Measurements from ENCODE around the gene SCN5A. TPM values are rescaled to one million over a fixed set of nuclear protein-coding genes. Genes with fewer than 3 reads are reported as not detected.

SCN5A gene
- total RNA-seq, 2 experiments from 2014 or later = 0.20 to 0.52 TPM

DNA sequence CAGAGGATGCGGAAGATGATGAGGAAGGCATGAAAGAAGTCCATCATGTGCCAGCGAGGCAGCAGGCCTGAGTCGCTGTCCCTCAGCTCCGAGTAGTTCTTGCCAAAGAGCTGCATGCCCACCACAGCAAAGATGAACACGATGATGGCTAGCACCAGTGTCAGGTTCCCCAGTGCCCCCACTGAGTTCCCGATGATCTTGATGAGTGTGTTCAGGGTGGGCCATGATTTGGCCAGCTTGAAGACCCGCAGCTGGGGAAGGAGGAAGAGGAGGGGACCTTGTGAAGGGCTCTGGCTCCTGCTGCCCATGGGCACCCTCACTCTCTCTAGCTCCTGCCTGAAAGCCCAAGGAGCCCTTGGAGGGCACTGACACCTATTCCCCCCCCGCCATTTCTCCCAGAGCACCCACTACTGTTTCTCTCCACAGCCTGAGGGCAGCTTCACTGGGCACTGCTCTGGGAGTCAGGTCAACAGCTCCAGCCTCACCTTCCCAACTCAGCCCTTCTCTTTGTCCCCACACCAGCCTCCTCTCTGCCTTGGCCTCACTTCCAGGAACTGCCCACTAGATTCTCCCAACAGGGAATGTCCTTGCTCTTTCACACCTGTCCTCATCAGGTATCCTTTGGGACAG, 63.6 kb downstream of the SCN5A start:
- TF ChIP-seq, protein P1, sequence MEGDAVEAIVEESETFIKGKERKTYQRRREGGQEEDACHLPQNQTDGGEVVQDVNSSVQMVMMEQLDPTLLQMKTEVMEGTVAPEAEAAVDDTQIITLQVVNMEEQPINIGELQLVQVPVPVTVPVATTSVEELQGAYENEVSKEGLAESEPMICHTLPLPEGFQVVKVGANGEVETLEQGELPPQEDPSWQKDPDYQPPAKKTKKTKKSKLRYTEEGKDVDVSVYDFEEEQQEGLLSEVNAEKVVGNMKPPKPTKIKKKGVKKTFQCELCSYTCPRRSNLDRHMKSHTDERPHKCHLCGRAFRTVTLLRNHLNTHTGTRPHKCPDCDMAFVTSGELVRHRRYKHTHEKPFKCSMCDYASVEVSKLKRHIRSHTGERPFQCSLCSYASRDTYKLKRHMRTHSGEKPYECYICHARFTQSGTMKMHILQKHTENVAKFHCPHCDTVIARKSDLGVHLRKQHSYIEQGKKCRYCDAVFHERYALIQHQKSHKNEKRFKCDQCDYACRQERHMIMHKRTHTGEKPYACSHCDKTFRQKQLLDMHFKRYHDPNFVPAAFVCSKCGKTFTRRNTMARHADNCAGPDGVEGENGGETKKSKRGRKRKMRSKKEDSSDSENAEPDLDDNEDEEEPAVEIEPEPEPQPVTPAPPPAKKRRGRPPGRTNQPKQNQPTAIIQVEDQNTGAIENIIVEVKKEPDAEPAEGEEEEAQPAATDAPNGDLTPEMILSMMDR (IDR thresholded peaks at IDR 0.05) = no peak
- no peak overlapping the region for H3K27ac Mint-ChIP-seq
- ATAC-seq (no peak), DNase-seq (no peak)
- H3K9me3 Mint-ChIP-seq = no peaks in the 10 kb centered on the region
- no peaks in the 10 kb centered on the region for H3K4me1 Mint-ChIP-seq (ENCODE audit: low read depth)
- no peaks in the 10 kb centered on the region for H3K36me3 Mint-ChIP-seq (ENCODE audit: low read depth)
- POLR2A ChIA-PET = no interaction called here
- H3K27me3 Mint-ChIP-seq = no peaks in the 10 kb centered on the region
- CTCF ChIA-PET = interaction anchor here (1.5 to 1.6 kb wide), 2 partner anchors 64 to 65 kb away, joined by 4 read pairs; no protein-coding TSS in a partner anchor
- intact Hi-C loops (cut with micrococcal nuclease) = no loop called here
- H3K4me3 Mint-ChIP-seq = no peak overlapping the region

DNA sequence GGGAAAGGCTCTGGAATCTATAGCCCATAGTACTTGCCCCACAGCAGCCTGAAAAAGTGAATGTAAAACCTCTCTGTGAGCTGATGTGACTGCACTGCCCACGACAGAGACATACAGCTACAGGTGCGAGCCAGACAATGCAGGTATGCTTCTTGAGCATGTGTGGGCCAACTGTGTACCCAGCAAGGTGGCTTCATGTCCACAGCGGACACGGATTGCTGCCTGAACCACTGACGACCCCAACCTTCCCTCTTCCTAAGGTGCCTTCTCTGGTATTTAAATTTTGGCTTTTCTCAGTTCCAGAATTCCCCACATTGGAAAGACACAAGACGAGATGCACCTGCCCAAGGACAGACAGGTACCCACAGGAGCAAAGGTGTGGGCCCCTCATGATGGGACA, 65.8 kb downstream of the SCN5A start:
- ATAC-seq (no peak), DNase-seq (no peak)
- no peaks in the 10 kb centered on the region for H3K27me3 Mint-ChIP-seq
- CTCF ChIA-PET = no interaction called here
- POLR2A ChIA-PET = no interaction called here
- H3K36me3 Mint-ChIP-seq (ENCODE audit: low read depth) = no peaks in the 10 kb centered on the region
- H3K4me3 Mint-ChIP-seq = no peak overlapping the region
- no peaks in the 10 kb centered on the region for H3K4me1 Mint-ChIP-seq (ENCODE audit: low read depth)
- TF ChIP-seq, protein P1 (IDR thresholded peaks at IDR 0.05) = no peak
- H3K27ac Mint-ChIP-seq = no peak overlapping the region
- intact Hi-C loops (cut with micrococcal nuclease) = no loop called here
- H3K9me3 Mint-ChIP-seq = no peaks in the 10 kb centered on the region

DNA sequence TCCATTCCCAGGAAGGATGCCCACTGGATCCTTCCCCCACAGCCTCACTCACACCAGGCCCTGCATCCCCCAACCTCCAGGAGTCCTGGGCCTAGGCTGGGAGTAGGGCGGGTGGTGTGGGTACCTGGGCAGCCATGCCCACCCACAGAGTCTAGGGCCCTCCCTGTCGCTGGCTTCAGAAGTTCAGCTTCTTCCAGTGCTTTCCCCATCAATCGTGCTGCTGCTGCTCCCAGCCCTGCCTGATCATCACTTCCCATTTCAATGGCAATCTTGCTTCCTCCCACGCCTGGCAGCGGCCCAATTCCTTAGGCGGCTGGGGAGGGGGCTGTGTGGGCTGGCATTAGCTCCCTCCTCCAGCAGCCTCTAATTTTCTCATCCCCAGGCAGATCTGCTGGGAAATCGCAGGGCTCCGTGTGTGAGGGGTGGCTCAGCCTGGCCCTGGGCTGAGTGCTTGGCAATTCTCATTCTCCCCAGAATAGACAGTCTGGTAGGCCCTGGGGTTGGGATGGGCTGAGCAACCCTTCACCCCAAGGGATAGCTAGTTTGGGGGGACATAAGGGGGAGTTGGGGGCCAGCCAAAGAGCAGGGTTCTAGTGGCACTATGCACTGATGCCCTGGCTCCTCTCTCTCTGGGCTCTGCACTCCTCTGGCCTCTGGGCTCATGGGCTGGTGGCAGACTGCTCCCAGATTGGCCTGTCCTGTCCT, 66.4 kb downstream of the SCN5A start:
- intact Hi-C loops (cut with micrococcal nuclease) = no loop called here
- CTCF ChIA-PET = no interaction called here
- Mint-ChIP-seq H3K4me3 (no peak overlapping the region), H3K36me3 (ENCODE audit: low read depth) (no peaks in the 10 kb centered on the region), H3K4me1 (ENCODE audit: low read depth) (no peaks in the 10 kb centered on the region), H3K9me3 (no peaks in the 10 kb centered on the region), H3K27ac (no peak overlapping the region), H3K27me3 (no peaks in the 10 kb centered on the region)
- ATAC-seq (no peak), DNase-seq (no peak)
- TF ChIP-seq, protein P1 (IDR thresholded peaks at IDR 0.05) = no peak
- POLR2A ChIA-PET = interaction anchor here (1.8 kb wide), 1 partner anchor 13 kb away, joined by 4 read pairs; no protein-coding TSS in a partner anchor

DNA sequence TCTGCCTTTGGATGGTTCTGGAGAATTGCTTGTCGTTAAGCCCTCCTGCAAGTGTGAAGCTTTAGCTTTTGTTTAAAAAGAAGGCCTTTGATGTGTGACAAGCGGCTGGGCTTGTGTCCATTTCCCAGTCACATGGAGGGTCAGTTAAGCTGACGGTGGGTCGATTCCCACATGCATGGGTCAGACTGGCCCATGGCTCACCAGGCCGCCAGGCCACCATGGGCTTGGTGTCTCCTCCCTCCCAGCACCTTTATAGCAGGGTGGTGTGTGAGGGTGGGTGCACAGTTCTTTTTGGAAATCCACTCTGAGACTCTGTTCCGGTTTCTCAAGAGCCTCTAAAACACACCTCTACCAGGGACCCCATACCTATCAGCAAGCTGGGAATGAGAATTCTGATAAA, 67.2 kb downstream of the SCN5A start:
- Mint-ChIP-seq H3K27ac (no peak overlapping the region), H3K36me3 (ENCODE audit: low read depth) (no peaks in the 10 kb centered on the region), H3K27me3 (no peaks in the 10 kb centered on the region), H3K4me1 (ENCODE audit: low read depth) (no peaks in the 10 kb centered on the region), H3K9me3 (no peaks in the 10 kb centered on the region), H3K4me3 (no peak overlapping the region)
- ATAC-seq (no peak), DNase-seq (no peak)
- TF ChIP-seq, protein P1 (IDR thresholded peaks at IDR 0.05) = no peak
- ChIA-PET POLR2A (interaction anchor here (1.8 kb wide), 1 partner anchor 14 kb away, joined by 4 read pairs; no protein-coding TSS in a partner anchor), CTCF (no interaction called here)
- intact Hi-C loops (cut with micrococcal nuclease) = no loop called here

DNA sequence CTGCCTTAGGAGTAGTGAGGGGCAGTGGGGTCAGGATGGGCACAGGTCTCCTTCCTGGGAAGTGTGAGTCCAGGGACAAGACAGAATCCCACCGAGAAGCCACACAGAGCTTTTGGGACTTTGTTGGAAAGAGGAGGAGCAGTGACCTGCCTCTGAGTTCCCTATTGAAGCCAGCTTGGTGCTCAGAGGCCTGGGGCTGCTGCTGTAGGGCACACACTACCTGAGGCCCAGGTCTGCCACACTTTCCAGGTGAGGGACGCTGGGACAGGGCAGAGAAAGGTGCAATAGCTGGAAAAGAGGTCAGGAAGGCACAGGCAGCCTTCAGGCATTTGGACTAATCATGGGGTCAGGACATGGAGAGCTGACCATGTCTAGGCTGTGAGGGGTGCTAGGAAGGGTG, 67.7 kb downstream of the SCN5A start:
- no peaks in the 10 kb centered on the region for H3K36me3 Mint-ChIP-seq (ENCODE audit: low read depth)
- no peak for DNase-seq
- CTCF ChIA-PET = no interaction called here
- ATAC-seq = no peak
- H3K4me1 Mint-ChIP-seq (ENCODE audit: low read depth) = no peaks in the 10 kb centered on the region
- no peaks in the 10 kb centered on the region for H3K9me3 Mint-ChIP-seq
- POLR2A ChIA-PET = interaction anchor here (1.8 kb wide), 1 partner anchor 15 kb away, joined by 4 read pairs; no protein-coding TSS in a partner anchor
- no peaks in the 10 kb centered on the region for H3K27me3 Mint-ChIP-seq
- TF ChIP-seq, protein P1 (IDR thresholded peaks at IDR 0.05) = no peak
- H3K4me3 Mint-ChIP-seq = no peak overlapping the region
- intact Hi-C loops (cut with micrococcal nuclease) = no loop called here
- no peak overlapping the region for H3K27ac Mint-ChIP-seq
